Smooth muscle cell (in vitro differentiated cells): ENCODE measurements around the gene PCDHB16. TPM values are rescaled to one million over a fixed set of nuclear protein-coding genes. Genes with fewer than 3 reads are reported as not detected.
"Not testable (repeated sequence)": the region's sequence is repeated elsewhere in the genome, so short reads cannot be mapped to it uniquely, and the experiment has no call there.

Source experiments
- DNase-seq: peaks from one replicate; lab custom pipeline; 2025; ENCODE audit not compliant: unreplicated experiment; lab: John Stamatoyannopoulos, UW
- H2AFZ ChIP-seq: fragments of 200-600 bp; sonication (generic); 2 replicates; pipeline ENCODE4 v1.6.0; 2016; ENCODE audit warnings: antibody characterized with exemption, low read depth, mild to moderate bottlenecking
- H3F3A ChIP-seq: fragments of 200-600 bp; sonication (generic); 2 replicates; pipeline ENCODE4 v1.6.0; 2017; ENCODE audit warnings: antibody characterized with exemption, low read depth
- H3K27ac ChIP-seq: fragments of 200-600 bp; sonication (generic); 2 replicates; pipeline ENCODE4 v1.5.1; 2016; ENCODE audit warnings: low read depth, mild to moderate bottlenecking
- H3K27me3 ChIP-seq: fragments of 200-600 bp; sonication (generic); 2 replicates; pipeline ENCODE4 v1.6.1; 2016; ENCODE audit warnings: low read depth, mild to moderate bottlenecking
- H3K36me3 ChIP-seq: fragments of 200-600 bp; sonication (generic); 2 replicates; pipeline ENCODE4 v1.5.1; 2016; ENCODE audit warnings: low read depth
- H3K4me1 ChIP-seq: fragments of 200-600 bp; sonication (generic); 2 replicates; pipeline ENCODE4 v1.5.1; 2016; ENCODE audit warnings: low read depth
- H3K4me2 ChIP-seq: fragments of 200-600 bp; sonication (generic); 2 replicates; pipeline ENCODE4 v1.6.0; 2016; ENCODE audit warnings: mild to moderate bottlenecking
- H3K4me3 ChIP-seq: fragments of 200-600 bp; sonication (generic); 2 replicates; pipeline ENCODE4 v1.5.1; 2016; ENCODE audit warnings: mild to moderate bottlenecking
- H3K79me2 ChIP-seq: fragments of 200-600 bp; sonication (generic); 2 replicates; pipeline ENCODE4 v1.6.0; 2016; ENCODE audit warnings: low read depth, mild to moderate bottlenecking
- H3K9ac ChIP-seq: fragments of 200-600 bp; sonication (generic); 2 replicates; pipeline ENCODE4 v1.6.0; 2016; ENCODE audit warnings: low read depth
- H3K9me3 ChIP-seq: fragments of 200-600 bp; sonication (generic); replicated peaks from 2 replicates; pipeline ENCODE4 v1.5.1; 2016; ENCODE audit warnings: low read depth
- H4K20me1 ChIP-seq: fragments of 200-600 bp; sonication (generic); 2 replicates; pipeline ENCODE4 v1.6.0; 2016; ENCODE audit warnings: low read depth
- CTCF ChIP-seq: fragments of 200-600 bp; sonication (generic); IDR thresholded peaks from 2 replicates; pipeline ENCODE4 v1.5.1; 2017; ENCODE audit warnings: borderline replicate concordance, mild to moderate bottlenecking, antibody characterized with exemption; ENCODE audit not compliant: insufficient read depth, poor library complexity, severe bottlenecking
- WGBS: methylation state at CpG from one replicate; pipeline ENCODE4 v1.1.7; 2016; ENCODE audit warnings: low lambda C conversion rate; 5-methylcytosine and 5-hydroxymethylcytosine counted together
- polyA plus RNA-seq: library from polyadenylated mRNA; unstranded; fragments of >200 nt; fragmentation: Nextera tagmentation; extraction: Ambion mirVana; gene quantifications from 2 replicates; pipeline ENCODE4 v1.2.1, GENCODE V29; 2016
- total RNA-seq: library from RNA; depleted of rRNA; stranded (reverse); fragments of >200 nt; gene quantifications from 2 replicates; pipeline ENCODE4 v1.2.3, GENCODE V29; 2014

The PCDHB16 gene
- total and polyA plus RNA-seq, 2 experiments from 2014 or later, result 6.5 to 7.0 TPM

DNA sequence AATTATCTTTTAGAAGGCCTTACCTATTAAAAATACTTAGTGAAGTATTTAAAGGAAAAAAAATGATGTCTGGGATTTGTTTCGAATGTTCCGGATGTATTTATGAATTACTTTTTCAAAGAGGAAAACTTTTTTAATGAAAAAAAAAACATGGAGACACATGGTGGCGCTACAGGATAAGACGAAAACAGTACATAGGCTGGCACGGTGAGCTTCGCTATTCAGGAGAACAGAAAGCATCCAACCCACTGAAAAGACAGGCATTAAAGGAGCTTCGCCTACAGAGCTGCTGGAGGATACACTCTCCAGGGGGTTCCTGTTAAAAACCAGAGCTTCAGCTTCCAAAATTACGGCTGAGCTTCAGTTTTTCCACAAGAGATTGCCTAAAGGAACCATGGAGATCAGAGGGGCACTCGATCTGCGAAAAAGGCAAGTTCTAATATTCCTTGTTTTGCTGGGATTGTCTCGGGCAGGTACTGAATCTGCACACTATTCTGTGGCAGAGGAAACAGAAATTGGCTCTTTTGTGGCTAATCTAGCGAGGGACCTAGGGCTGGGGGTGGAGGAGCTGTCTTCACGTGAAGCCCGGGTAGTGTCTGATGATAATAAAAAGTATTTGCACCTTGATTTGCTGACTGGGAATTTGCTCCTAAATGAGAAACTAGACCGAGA is 41.1 kb downstream of the PCDHB16 start, which contains the start of gene PCDHB14:
Gene PCDHB14 (plus strand): TSS at position 232 of the 672 bp plus-strand sequence. CDS start 163 bp downstream, at position 395.
- TF ChIP-seq CTCF, result peak; percentile 25
- no peaks in the 10 kb centered on the region for H3K36me3 ChIP-seq
- H3K4me1 ChIP-seq, result peaks cover 8% of the 10 kb centered on the region
- no peak within 1 kb of the TSS for H3K9ac ChIP-seq
- H3K4me2 ChIP-seq, result peak within 1 kb of the TSS; percentile 74
- H3F3A ChIP-seq, result no peaks in the 10 kb centered on the region
- H4K20me1 ChIP-seq, result no peaks in the 10 kb centered on the region
- H2AFZ ChIP-seq, result peak within 1 kb of the TSS; percentile 24
- H3K4me3 ChIP-seq, result peak within 1 kb of the TSS; percentile 34
- WGBS, result 47% methylated on average over 15 of the region's 15 CpGs
- DNase-seq, result no peak
- no peak within 1 kb of the TSS for H3K27ac ChIP-seq
- no peaks in the 10 kb centered on the region for H3K27me3 ChIP-seq
- no peaks in the 10 kb centered on the region for H3K79me2 ChIP-seq
- H3K9me3 ChIP-seq, result peaks cover 3% of the 10 kb centered on the region

DNA sequence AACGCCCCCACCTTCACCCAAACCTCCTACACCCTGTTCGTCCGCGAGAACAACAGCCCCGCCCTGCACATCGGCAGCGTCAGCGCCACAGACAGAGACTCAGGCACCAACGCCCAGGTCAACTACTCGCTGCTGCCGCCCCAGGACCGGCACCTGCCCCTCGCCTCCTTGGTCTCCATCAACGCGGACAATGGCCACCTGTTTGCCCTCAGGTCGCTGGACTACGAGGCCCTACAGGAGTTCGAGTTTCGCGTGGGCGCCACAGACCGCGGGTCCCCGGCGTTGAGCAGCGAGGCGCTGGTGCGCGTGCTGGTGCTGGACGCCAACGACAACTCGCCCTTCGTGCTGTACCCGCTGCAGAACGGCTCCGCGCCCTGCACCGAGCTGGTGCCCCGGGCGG is 42.7 kb downstream of the PCDHB16 start:
- not testable (repeated sequence) for H3K4me1 ChIP-seq, H4K20me1 ChIP-seq, DNase-seq, H3K9ac ChIP-seq, H3K27ac ChIP-seq, H3K27me3 ChIP-seq, H3K36me3 ChIP-seq, H2AFZ ChIP-seq, H3K79me2 ChIP-seq, H3K4me2 ChIP-seq, H3K9me3 ChIP-seq, H3F3A ChIP-seq, H3K4me3 ChIP-seq
- 95% methylated on average over 28 of the region's 40 CpGs for WGBS

GRCh38 chr5:141225421-141225820 is 43.2 kb downstream of the PCDHB16 start:
- H3K36me3 ChIP-seq, H3K4me2 ChIP-seq, H3K27ac ChIP-seq, H3K27me3 ChIP-seq, H4K20me1 ChIP-seq, H3K9ac ChIP-seq, H3K9me3 ChIP-seq, H3F3A ChIP-seq, DNase-seq, H3K4me1 ChIP-seq, H3K79me2 ChIP-seq, H2AFZ ChIP-seq, H3K4me3 ChIP-seq: not testable (repeated sequence)
- WGBS, result 98% methylated on average over 21 of the region's 30 CpGs

DNA sequence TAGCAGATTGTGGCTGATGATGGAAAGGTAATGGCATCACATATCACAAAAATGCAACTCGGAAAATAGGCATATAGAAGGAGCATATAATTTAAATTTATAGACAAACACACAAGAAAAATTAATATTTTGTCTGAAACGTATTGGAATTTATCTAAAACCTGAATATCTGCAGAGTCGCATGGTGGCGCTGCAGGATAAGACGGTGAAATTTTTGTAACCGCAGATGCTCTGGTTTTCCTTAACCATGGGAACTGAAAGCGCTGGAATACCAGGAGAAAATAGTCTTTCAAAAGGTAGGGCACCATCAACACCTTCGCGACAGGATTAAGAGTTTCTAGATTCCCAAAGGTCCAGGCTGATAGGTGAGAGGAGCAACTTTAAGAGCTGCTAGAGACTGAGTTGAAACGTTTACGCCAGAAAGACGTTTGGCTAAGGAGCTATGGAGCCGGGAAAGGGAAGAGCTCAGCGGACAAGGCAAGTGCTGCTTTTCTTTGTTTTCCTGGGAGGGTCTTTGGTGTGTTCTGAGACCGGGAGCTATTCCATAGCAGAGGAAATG is 52.0 kb downstream of the PCDHB16 start:
- Histone ChIP-seq H2AFZ (no peak overlapping the region), H3K9ac (no peak overlapping the region), H3K36me3 (no peaks in the 10 kb centered on the region), H3K79me2 (no peaks in the 10 kb centered on the region), H3K4me3 (no peak overlapping the region), H3K27ac (no peak overlapping the region), H3K9me3 (peaks cover 41% of the 10 kb centered on the region), H3K4me2 (no peak overlapping the region), H3F3A (no peaks in the 10 kb centered on the region), H3K27me3 (no peaks in the 10 kb centered on the region), H3K4me1 (no peaks in the 10 kb centered on the region), H4K20me1 (no peaks in the 10 kb centered on the region)
- no peak for DNase-seq
- TF ChIP-seq CTCF, result no peak
- 79% methylated on average over 15 of the region's 15 CpGs for WGBS

Other genes with a start within 250 kb of the PCDHB16 start
Only the 30 nearest of the 37 such genes appear.
- gene PCDHB1, start 131.0 kb upstream of the PCDHB16 start, total RNA-seq, result 0.04 and 0.22 TPM in 2 replicates
- gene PCDHB1, start 131.0 kb upstream of the PCDHB16 start, polyA plus RNA-seq, result not detected in 2 replicates
- gene PCDHB2, start 87.8 kb upstream of the PCDHB16 start, total RNA-seq, result 25.8 and 37.9 TPM in 2 replicates
- 32.8 and 41.6 TPM in 2 replicates for gene PCDHB2, start 87.8 kb upstream of the PCDHB16 start, polyA plus RNA-seq
- gene PCDHB3, start 81.9 kb upstream of the PCDHB16 start, total RNA-seq, result 3.8 and 5.3 TPM in 2 replicates
- 1.5 and 1.8 TPM in 2 replicates for gene PCDHB3, start 81.9 kb upstream of the PCDHB16 start, polyA plus RNA-seq
- gene PCDHB4, start 60.6 kb upstream of the PCDHB16 start, total RNA-seq, result 2.4 and 2.5 TPM in 2 replicates
- 0.41 and 1.3 TPM in 2 replicates for gene PCDHB4, start 60.6 kb upstream of the PCDHB16 start, polyA plus RNA-seq
- gene PCDHB5, start 47.2 kb upstream of the PCDHB16 start, total RNA-seq, result 12.0 and 12.8 TPM in 2 replicates
- 6.3 and 9.7 TPM in 2 replicates for gene PCDHB5, start 47.2 kb upstream of the PCDHB16 start, polyA plus RNA-seq
- 0.58 and 0.94 TPM in 2 replicates for gene PCDHB6, start 32.3 kb upstream of the PCDHB16 start, total RNA-seq
- gene PCDHB6, start 32.3 kb upstream of the PCDHB16 start, polyA plus RNA-seq, result 0.25 and 0.32 TPM in 2 replicates
- gene PCDHB7, start 9.7 kb upstream of the PCDHB16 start, total RNA-seq, result 0.76 and 1.4 TPM in 2 replicates
- gene PCDHB7, start 9.7 kb upstream of the PCDHB16 start, polyA plus RNA-seq, result 0.06 TPM in 1 of 2 replicates, not detected in the other
- gene PCDHB8, start 4.6 kb upstream of the PCDHB16 start, total RNA-seq, result 0.90 and 3.5 TPM in 2 replicates
- gene PCDHB8, start 4.6 kb upstream of the PCDHB16 start, polyA plus RNA-seq, result 0.25 and 1.1 TPM in 2 replicates
- gene PCDHB9, start 4.8 kb downstream of the PCDHB16 start, total RNA-seq, result 4.1 and 6.5 TPM in 2 replicates
- 2.2 and 2.4 TPM in 2 replicates for gene PCDHB9, start 4.8 kb downstream of the PCDHB16 start, polyA plus RNA-seq
- gene PCDHB10, start 10.0 kb downstream of the PCDHB16 start, total RNA-seq, result 6.4 and 7.4 TPM in 2 replicates
- gene PCDHB10, start 10.0 kb downstream of the PCDHB16 start, polyA plus RNA-seq, result 3.3 and 3.4 TPM in 2 replicates
- 1.8 and 2.1 TPM in 2 replicates for gene PCDHB11, start 17.2 kb downstream of the PCDHB16 start, total RNA-seq
- gene PCDHB11, start 17.2 kb downstream of the PCDHB16 start, polyA plus RNA-seq, result 0.61 and 1.7 TPM in 2 replicates
- gene PCDHB12, start 26.3 kb downstream of the PCDHB16 start, total RNA-seq, result 2.9 and 3.6 TPM in 2 replicates
- gene PCDHB12, start 26.3 kb downstream of the PCDHB16 start, polyA plus RNA-seq, result 0.57 and 1.0 TPM in 2 replicates
- gene PCDHB13, start 31.5 kb downstream of the PCDHB16 start, total RNA-seq, result 4.4 and 8.3 TPM in 2 replicates
- 1.8 and 2.6 TPM in 2 replicates for gene PCDHB13, start 31.5 kb downstream of the PCDHB16 start, polyA plus RNA-seq
- 7.8 and 9.1 TPM in 2 replicates for gene PCDHB14, start 41.0 kb downstream of the PCDHB16 start, total RNA-seq
- 2.6 and 4.6 TPM in 2 replicates for gene PCDHB14, start 41.0 kb downstream of the PCDHB16 start, polyA plus RNA-seq
- gene PCDHB15, start 63.0 kb downstream of the PCDHB16 start, total RNA-seq, result 3.9 and 4.2 TPM in 2 replicates
- 1.8 and 2.1 TPM in 2 replicates for gene PCDHB15, start 63.0 kb downstream of the PCDHB16 start, polyA plus RNA-seq
- gene SLC25A2, start 121.7 kb downstream of the PCDHB16 start, total RNA-seq, result not detected in 2 replicates
- gene SLC25A2, start 121.7 kb downstream of the PCDHB16 start, polyA plus RNA-seq, result 0.15 TPM in 1 of 2 replicates, not detected in the other
- 83.0 and 94.5 TPM in 2 replicates for gene TAF7, start 138.4 kb downstream of the PCDHB16 start, total RNA-seq
- gene TAF7, start 138.4 kb downstream of the PCDHB16 start, polyA plus RNA-seq, result 85.9 and 105 TPM in 2 replicates
- 0.58 and 0.63 TPM in 2 replicates for gene PCDHGA1, start 148.1 kb downstream of the PCDHB16 start, total RNA-seq
- gene PCDHGA1, start 148.1 kb downstream of the PCDHB16 start, polyA plus RNA-seq, result 0.05 TPM in 1 of 2 replicates, not detected in the other
- gene PCDHGA2, start 156.4 kb downstream of the PCDHB16 start, total RNA-seq, result 0.04 TPM in 1 of 2 replicates, not detected in the other
- gene PCDHGA2, start 156.4 kb downstream of the PCDHB16 start, polyA plus RNA-seq, result not detected in 2 replicates
- gene PCDHGA3, start 161.4 kb downstream of the PCDHB16 start, total RNA-seq, result not detected in 2 replicates
- gene PCDHGA3, start 161.4 kb downstream of the PCDHB16 start, polyA plus RNA-seq, result not detected in 2 replicates
- gene PCDHGB1, start 167.7 kb downstream of the PCDHB16 start, total RNA-seq, result 0.27 and 0.81 TPM in 2 replicates
- gene PCDHGB1, start 167.7 kb downstream of the PCDHB16 start, polyA plus RNA-seq, result 0.40 TPM in 1 of 2 replicates, not detected in the other
- 0.58 and 1.1 TPM in 2 replicates for gene PCDHGA4, start 172.6 kb downstream of the PCDHB16 start, total RNA-seq
- not detected in 2 replicates for gene PCDHGA4, start 172.6 kb downstream of the PCDHB16 start, polyA plus RNA-seq
- gene PCDHGB2, start 177.6 kb downstream of the PCDHB16 start, total RNA-seq, result 0.18 and 1.1 TPM in 2 replicates
- not detected in 2 replicates for gene PCDHGB2, start 177.6 kb downstream of the PCDHB16 start, polyA plus RNA-seq
- gene PCDHGA5, start 181.8 kb downstream of the PCDHB16 start, total RNA-seq, result 0.09 and 0.22 TPM in 2 replicates
- 0.13 TPM in 1 of 2 replicates, not detected in the other for gene PCDHGA5, start 181.8 kb downstream of the PCDHB16 start, polyA plus RNA-seq
- 0.40 TPM in 1 of 2 replicates, not detected in the other for gene PCDHGB3, start 187.9 kb downstream of the PCDHB16 start, total RNA-seq
- gene PCDHGB3, start 187.9 kb downstream of the PCDHB16 start, polyA plus RNA-seq, result not detected in 2 replicates
- 0.09 and 0.27 TPM in 2 replicates for gene PCDHGA6, start 191.5 kb downstream of the PCDHB16 start, total RNA-seq
- not detected in 2 replicates for gene PCDHGA6, start 191.5 kb downstream of the PCDHB16 start, polyA plus RNA-seq
- 0.09 and 0.27 TPM in 2 replicates for gene PCDHGA7, start 200.4 kb downstream of the PCDHB16 start, total RNA-seq
- gene PCDHGA7, start 200.4 kb downstream of the PCDHB16 start, polyA plus RNA-seq, result not detected in 2 replicates
- 37.1 and 43.1 TPM in 2 replicates for gene PCDHGB4, start 205.3 kb downstream of the PCDHB16 start, total RNA-seq
- gene PCDHGB4, start 205.3 kb downstream of the PCDHB16 start, polyA plus RNA-seq, result 20.0 and 27.5 TPM in 2 replicates
- 3.2 and 3.3 TPM in 2 replicates for gene PCDHGA8, start 210.2 kb downstream of the PCDHB16 start, total RNA-seq
- 0.25 and 0.89 TPM in 2 replicates for gene PCDHGA8, start 210.2 kb downstream of the PCDHB16 start, polyA plus RNA-seq
- gene PCDHGB5, start 215.6 kb downstream of the PCDHB16 start, total RNA-seq, result 3.2 and 3.3 TPM in 2 replicates
- gene PCDHGB5, start 215.6 kb downstream of the PCDHB16 start, polyA plus RNA-seq, result 0.90 and 4.2 TPM in 2 replicates